ENCODE measurements around the gene CACNB1. TPM values are rescaled to one million over a fixed set of nuclear protein-coding genes. Genes with fewer than 3 reads are reported as not detected.

The CACNB1 gene
- total RNA-seq: 7.7 and 7.8 TPM in 2 replicates

- H3K4me3 ChIP-seq (ENCODE audit: low read depth, low read length): peak within 1 kb of the TSS; percentile 82
- peak; percentile 76 for DNase-seq (ENCODE audit: low read depth)
- TF ChIP-seq, protein P1, sequence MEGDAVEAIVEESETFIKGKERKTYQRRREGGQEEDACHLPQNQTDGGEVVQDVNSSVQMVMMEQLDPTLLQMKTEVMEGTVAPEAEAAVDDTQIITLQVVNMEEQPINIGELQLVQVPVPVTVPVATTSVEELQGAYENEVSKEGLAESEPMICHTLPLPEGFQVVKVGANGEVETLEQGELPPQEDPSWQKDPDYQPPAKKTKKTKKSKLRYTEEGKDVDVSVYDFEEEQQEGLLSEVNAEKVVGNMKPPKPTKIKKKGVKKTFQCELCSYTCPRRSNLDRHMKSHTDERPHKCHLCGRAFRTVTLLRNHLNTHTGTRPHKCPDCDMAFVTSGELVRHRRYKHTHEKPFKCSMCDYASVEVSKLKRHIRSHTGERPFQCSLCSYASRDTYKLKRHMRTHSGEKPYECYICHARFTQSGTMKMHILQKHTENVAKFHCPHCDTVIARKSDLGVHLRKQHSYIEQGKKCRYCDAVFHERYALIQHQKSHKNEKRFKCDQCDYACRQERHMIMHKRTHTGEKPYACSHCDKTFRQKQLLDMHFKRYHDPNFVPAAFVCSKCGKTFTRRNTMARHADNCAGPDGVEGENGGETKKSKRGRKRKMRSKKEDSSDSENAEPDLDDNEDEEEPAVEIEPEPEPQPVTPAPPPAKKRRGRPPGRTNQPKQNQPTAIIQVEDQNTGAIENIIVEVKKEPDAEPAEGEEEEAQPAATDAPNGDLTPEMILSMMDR (IDR thresholded peaks at IDR 0.05; ENCODE audit: insufficient read depth, low read depth, low read length): no peak
These were observed at the start of gene CACNB1 for GRCh38 chr17:39197380-39198185. Gene CACNB1 (minus strand): TSS chr17:39197669. CDS start chr17:39197495, 174 bp downstream.

DNA sequence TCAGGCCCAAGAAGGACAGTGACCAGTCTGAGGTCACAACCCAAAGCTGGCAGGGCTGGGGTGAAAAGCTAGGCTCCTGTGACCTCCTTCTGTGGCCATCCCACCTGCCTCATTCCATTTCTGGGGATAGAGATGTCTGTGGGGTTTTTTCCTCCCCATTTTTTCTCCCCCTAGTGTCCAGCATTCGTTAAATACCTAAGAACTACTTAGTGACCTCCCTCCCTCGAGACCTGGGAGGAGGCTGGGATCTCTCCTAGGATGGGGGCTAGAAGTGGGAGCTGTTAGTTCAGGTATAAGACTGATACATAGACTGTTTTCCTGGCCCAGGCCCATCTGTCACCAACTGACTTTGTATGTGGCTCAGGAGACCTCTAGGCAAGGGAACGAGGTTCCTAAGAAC lies 48.8 kb upstream of the CACNB1 start:
- no peak overlapping the region for H3K4me3 ChIP-seq (ENCODE audit: low read depth, low read length)
- TF ChIP-seq, protein P1 (IDR thresholded peaks at IDR 0.05; ENCODE audit: insufficient read depth, low read depth, low read length): peak; percentile 7
- DNase-seq (ENCODE audit: low read depth): no peak

DNA sequence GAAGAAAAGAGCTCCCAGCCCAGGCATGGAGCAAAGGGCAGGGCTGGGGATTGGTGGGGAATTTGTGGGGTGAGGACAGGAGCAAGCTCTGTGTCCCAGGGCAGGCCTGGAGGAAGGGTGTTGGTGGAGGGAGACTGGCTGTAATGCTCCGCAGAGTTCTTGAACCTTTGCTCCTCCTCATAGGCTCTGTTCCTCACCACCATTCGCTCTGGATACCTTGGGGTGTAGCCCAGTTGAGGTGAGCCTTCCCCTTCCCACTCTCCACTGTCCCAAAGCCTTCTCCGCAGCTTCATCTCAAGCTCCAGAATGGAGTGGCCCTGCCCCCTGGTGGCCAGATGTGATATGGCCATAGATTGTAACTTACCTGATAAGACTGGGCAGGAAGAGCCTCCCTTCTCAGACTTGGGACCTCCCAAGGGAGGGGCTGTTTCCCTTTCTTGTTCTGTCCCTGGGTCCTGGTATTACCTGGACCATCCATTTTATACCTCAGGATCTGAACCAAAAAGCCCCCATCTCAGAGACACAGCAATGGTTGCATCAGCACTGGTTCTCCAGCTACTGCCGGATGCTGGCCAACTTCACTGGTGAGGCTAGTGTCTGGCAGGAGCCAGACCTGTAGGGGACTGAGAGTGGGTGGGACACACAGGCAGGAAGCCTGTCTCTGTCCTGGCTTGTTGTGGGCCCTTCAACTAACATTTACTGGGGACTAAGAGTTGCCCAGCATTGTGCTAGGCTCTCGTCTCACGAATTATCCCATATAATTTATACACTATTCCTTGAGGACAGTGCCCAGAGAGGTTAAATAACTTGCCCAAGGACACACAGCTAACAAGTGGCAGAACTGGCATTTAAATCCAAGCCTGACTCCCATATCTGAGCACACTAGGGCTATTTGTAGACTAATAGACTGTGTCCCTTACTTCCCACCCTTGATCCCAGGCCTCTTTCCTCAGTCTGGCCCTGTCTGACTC lies 47.4 kb upstream of the CACNB1 start:
- TF ChIP-seq, protein P1 (IDR thresholded peaks at IDR 0.05; ENCODE audit: insufficient read depth, low read depth, low read length): peak; percentile 95
- H3K4me3 ChIP-seq (ENCODE audit: low read depth, low read length): no peak overlapping the region
- DNase-seq (ENCODE audit: low read depth): peak; percentile 83

- H3K4me3 ChIP-seq (ENCODE audit: low read depth, low read length): no peak overlapping the region
- no peak for DNase-seq (ENCODE audit: low read depth)
- TF ChIP-seq, protein P1 (IDR thresholded peaks at IDR 0.05; ENCODE audit: insufficient read depth, low read depth, low read length): no peak
These were observed 46.6 kb upstream of the CACNB1 start for GRCh38 chr17:39244016-39244599.

DNA sequence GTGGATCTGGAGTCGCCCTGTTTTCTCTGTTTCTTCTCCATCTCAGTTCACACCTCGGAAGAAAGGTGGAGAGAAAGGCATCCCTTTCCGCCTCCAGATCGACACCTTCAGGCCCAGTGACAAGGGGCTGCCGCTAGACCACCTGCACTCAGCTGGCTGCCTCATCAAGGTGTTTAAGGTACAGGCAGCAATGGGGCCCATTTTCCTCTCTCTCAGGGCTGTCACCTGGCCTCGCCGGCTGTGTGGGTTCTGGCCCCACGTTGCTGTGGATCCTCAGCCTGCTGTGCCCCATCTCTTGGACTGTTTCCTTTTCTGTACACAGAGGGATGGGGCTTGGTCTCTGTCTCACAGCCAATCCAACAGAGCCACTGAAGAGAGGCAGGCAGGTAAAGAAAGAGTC lies 45.7 kb upstream of the CACNB1 start:
- no peak for DNase-seq (ENCODE audit: low read depth)
- H3K4me3 ChIP-seq (ENCODE audit: low read depth, low read length): no peak overlapping the region
- TF ChIP-seq, protein P1 (IDR thresholded peaks at IDR 0.05; ENCODE audit: insufficient read depth, low read depth, low read length): no peak

- TF ChIP-seq, protein P1 (IDR thresholded peaks at IDR 0.05; ENCODE audit: insufficient read depth, low read depth, low read length): no peak
- no peak for DNase-seq (ENCODE audit: low read depth)
- no peak overlapping the region for H3K4me3 ChIP-seq (ENCODE audit: low read depth, low read length)
These were observed 43.2 kb upstream of the CACNB1 start for GRCh38 chr17:39240631-39241030.
